Right lobe of liver (tissue), 6 donors: ENCODE measurements around the gene ZNF678. TPM values are rescaled to one million over a fixed set of nuclear protein-coding genes. Genes with fewer than 3 reads are reported as not detected.

ENCODE experiments used
- ATAC-seq, 4 donors: fragments of 200-7000 bp; cut with Tn5 transposase; one replicate each; pipeline ENCODE4 v1.9.1; 2020; ENCODE audit warnings: mild to moderate bottlenecking in 4 of 4, moderate library complexity in 4 of 4
- DNase-seq, 3 donors: peaks; one replicate each; pipeline ENCODE4 v3.0.0-alpha.2; 2020
- H3K27ac ChIP-seq, 3 donors: fragments of 200-600 bp; one replicate each; pipeline ENCODE4 v1.8.0; 2022
- H3K27me3 ChIP-seq, 2 donors: fragments of 200-600 bp; one replicate each; pipeline ENCODE4 v1.8.0; 2022
- H3K36me3 ChIP-seq, 4 donors: fragments of 200-600 bp; sonication (generic) in 1 of 4; one replicate each; pipeline versions ENCODE4 v1.5.1 to v1.8.0; 2017 to 2022; ENCODE audit warnings: control low read depth in 1 of 4
- H3K4me1 ChIP-seq, 4 donors: fragments of 200-600 bp; sonication (generic) in 1 of 4; one replicate each; pipeline versions ENCODE4 v1.5.1 to v1.8.0; 2017 to 2022; ENCODE audit warnings: control low read depth in 1 of 4
- H3K4me3 ChIP-seq, 3 donors: fragments of 200-600 bp; one replicate each; pipeline ENCODE4 v1.8.0; 2022
- H3K9me3 ChIP-seq, 4 donors: fragments of 200-600 bp; sonication (generic) in 1 of 4; one replicate each; pipeline versions ENCODE4 v1.5.1 to v1.8.0; 2017 to 2022; ENCODE audit warnings: control low read depth in 1 of 4
- POLR2A ChIP-seq: fragments of 450-650 bp; IDR thresholded peaks from one replicate; pipeline ENCODE4 v1.6.1; 2017; ENCODE audit warnings: antibody characterized with exemption, mild to moderate bottlenecking
- WGBS: methylation state at CpG from one replicate; pipeline ENCODE4 v1.1.6; 2018; ENCODE audit warnings: low coverage, low lambda C conversion rate; ENCODE audit not compliant: insufficient coverage; ENCODE audit errors: missing lambda C conversion rate; 5-methylcytosine and 5-hydroxymethylcytosine counted together
- intact Hi-C, 2 donors: fragments of 100-400 bp; cut with DNase I; formaldehyde crosslinking; loops; one replicate each; pipeline versions ENCODE4 v1.11.2 to v1.14.1; 2022
- small RNA-seq, 2 experiments: library from RNA; depleted of rRNA; stranded (forward); fragments of <200 nt; gene quantifications; one replicate each; pipeline ENCODE3, GENCODE V24; 2016
- total RNA-seq, 6 experiments: library from RNA; depleted of rRNA in 2 of 6; stranded (reverse); fragments of >200 nt in 2 of 6; fragmentation: NEBNext Ultra II Directional in 3 of 6; extraction: Animal tissue kit (Norgen Biotek cat#: 25700) in 3 of 6; gene quantifications; one replicate each; pipeline versions ENCODE4 v1.1.0 to v1.2.4, GENCODE V29; 2016 to 2023
- TF ChIP-seq, protein P1 (sequence below), 4 donors: fragments of 200-600 bp in 3 of 4; fragments of 450-650 bp in 1 of 4; IDR thresholded peaks; one replicate each; pipeline versions ENCODE4 v1.5.1 to v1.8.0; 2016 to 2022; ENCODE audit warnings: antibody characterized with exemption in 4 of 4, mild to moderate bottlenecking in 2 of 4
- donor health status: DM: no; HTN: yes; CAD: no.
- donor health status: DM: no; HTN: no; CAD: no.
- donor health status: DM: no; HTN: no; CAD: no.
- donor health status: DM: no; HTN: yes; CAD: no.
- donor health status: DM: no; HTN: yes; CAD: no.

Gene ZNF678
- total RNA-seq, 6 experiments from 2014 or later, result 2.4 to 4.8 (median 3.0) TPM

- peaks cover 0 to 4% (median 0%) of the 10 kb centered on the region in 4 donors for H3K9me3 ChIP-seq
- H3K36me3 ChIP-seq, result no peaks in the 10 kb centered on the region
- no peak for TF ChIP-seq POLR2A
- TF ChIP-seq, protein P1, sequence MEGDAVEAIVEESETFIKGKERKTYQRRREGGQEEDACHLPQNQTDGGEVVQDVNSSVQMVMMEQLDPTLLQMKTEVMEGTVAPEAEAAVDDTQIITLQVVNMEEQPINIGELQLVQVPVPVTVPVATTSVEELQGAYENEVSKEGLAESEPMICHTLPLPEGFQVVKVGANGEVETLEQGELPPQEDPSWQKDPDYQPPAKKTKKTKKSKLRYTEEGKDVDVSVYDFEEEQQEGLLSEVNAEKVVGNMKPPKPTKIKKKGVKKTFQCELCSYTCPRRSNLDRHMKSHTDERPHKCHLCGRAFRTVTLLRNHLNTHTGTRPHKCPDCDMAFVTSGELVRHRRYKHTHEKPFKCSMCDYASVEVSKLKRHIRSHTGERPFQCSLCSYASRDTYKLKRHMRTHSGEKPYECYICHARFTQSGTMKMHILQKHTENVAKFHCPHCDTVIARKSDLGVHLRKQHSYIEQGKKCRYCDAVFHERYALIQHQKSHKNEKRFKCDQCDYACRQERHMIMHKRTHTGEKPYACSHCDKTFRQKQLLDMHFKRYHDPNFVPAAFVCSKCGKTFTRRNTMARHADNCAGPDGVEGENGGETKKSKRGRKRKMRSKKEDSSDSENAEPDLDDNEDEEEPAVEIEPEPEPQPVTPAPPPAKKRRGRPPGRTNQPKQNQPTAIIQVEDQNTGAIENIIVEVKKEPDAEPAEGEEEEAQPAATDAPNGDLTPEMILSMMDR (IDR thresholded peaks at IDR 0.05), result no peak
- H3K27me3 ChIP-seq, result no peaks in the 10 kb centered on the region
- H3K4me1 ChIP-seq, result peaks cover 0 to 25% (median 12%) of the 10 kb centered on the region in 4 donors
- ATAC-seq, result no peak
- 50% methylated on average over 2 of the region's 3 CpGs for WGBS
- H3K4me3 ChIP-seq, result no peak overlapping the region
- no peak for DNase-seq
- intact Hi-C loops, result no loop called here
- no peak overlapping the region for H3K27ac ChIP-seq
These were observed 163.0 kb downstream of the ZNF678 start for GRCh38 chr1:227726318-227726717.

Small RNAs within 50 kb of the gene (small RNA-seq; reads per million reads assigned to genes)
- gene RNA5SP77, result 9.4 to 13.7 reads per million in 2 experiments

Other genes starting within 250 kb of the ZNF678 start
- 10 to 100 TPM; 11.4 to 35.0 (median 22.2) TPM for gene CDC42BPA, start 245.1 kb upstream of the ZNF678 start, total RNA-seq
- gene JMJD4, start 171.7 kb downstream of the ZNF678 start, total RNA-seq, result 10 to 100 TPM in 2 of 6 experiments, 1 to 10 TPM in 4; 7.2 to 17.7 (median 9.5) TPM
- gene SNAP47, start 171.9 kb downstream of the ZNF678 start, total RNA-seq, result 10 to 100 TPM; 15.2 to 32.5 (median 24.8) TPM